ENCODE measurements around the gene SLC28A3.

DNA sequence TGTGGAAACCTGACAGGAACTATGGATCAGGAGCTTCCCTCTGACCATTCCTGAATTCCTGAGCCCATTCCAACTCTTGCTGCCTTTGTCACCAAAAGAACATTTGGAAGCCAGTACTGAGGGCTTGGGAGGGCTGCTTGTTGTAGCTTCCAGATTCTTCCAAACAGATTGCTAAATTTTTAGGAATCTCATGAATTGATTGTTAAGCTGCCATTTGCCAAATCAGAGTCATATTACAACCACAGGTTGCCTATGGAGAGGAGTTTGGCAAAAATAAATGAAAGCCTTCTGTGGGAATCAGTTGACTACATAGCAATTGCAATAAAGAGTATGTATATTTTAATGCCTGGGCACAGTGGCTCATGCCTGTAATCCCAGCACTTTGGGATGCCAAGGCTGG is 39.2 kb upstream of the SLC28A3 start:
- TF ChIP-seq, protein P1, sequence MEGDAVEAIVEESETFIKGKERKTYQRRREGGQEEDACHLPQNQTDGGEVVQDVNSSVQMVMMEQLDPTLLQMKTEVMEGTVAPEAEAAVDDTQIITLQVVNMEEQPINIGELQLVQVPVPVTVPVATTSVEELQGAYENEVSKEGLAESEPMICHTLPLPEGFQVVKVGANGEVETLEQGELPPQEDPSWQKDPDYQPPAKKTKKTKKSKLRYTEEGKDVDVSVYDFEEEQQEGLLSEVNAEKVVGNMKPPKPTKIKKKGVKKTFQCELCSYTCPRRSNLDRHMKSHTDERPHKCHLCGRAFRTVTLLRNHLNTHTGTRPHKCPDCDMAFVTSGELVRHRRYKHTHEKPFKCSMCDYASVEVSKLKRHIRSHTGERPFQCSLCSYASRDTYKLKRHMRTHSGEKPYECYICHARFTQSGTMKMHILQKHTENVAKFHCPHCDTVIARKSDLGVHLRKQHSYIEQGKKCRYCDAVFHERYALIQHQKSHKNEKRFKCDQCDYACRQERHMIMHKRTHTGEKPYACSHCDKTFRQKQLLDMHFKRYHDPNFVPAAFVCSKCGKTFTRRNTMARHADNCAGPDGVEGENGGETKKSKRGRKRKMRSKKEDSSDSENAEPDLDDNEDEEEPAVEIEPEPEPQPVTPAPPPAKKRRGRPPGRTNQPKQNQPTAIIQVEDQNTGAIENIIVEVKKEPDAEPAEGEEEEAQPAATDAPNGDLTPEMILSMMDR (conservative IDR thresholded peaks at IDR 0.05; ENCODE audit: low read length) = no peak
- no peak for TF ChIP-seq EZH2phosphoT487 (IDR thresholded peaks at IDR 0.05; ENCODE audit: borderline replicate concordance, low read depth, low read length)
